ENCODE data around the gene CCDC30. TPM values are rescaled to one million over a fixed set of nuclear protein-coding genes. Genes with fewer than 3 reads are reported as not detected.

CCDC30 gene
- total RNA-seq, 1 donor from 2014 or later, result 3.2 TPM

DNA sequence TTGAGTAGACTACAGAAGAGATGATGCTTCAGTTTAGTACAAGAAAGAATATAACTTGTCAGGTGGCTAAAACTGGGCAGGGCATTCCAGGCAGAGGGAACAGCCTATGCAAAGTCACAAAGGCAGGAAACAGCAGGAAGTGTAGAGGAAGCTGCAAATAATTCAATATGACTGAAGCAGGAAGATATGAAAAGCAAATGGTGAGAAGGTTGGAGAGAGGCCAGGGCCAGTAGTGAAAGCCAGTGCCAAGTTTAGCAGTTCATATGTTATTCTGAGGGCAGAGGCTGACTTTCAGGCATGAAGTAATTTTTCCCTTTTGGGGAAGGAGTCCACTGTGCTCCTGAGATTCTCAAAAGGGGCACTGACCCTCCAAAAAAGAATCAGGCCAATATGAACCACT, 211.1 kb downstream of the CCDC30 start:
- Mint-ChIP-seq H3K27me3 (ENCODE audit: low read depth) (no peaks in the 10 kb centered on the region), H3K27ac (ENCODE audit: unreplicated experiment) (no peak overlapping the region), H3K4me1 (ENCODE audit: low read depth) (no peaks in the 10 kb centered on the region), H3K36me3 (ENCODE audit: low read depth) (peaks cover 8% of the 10 kb centered on the region), H3K9me3 (ENCODE audit: low read depth) (no peaks in the 10 kb centered on the region), H3K4me3 (ENCODE audit: unreplicated experiment) (no peak overlapping the region)
- DNase-seq (ENCODE audit: low spot score), result no peak
- TF ChIP-seq, protein P1, sequence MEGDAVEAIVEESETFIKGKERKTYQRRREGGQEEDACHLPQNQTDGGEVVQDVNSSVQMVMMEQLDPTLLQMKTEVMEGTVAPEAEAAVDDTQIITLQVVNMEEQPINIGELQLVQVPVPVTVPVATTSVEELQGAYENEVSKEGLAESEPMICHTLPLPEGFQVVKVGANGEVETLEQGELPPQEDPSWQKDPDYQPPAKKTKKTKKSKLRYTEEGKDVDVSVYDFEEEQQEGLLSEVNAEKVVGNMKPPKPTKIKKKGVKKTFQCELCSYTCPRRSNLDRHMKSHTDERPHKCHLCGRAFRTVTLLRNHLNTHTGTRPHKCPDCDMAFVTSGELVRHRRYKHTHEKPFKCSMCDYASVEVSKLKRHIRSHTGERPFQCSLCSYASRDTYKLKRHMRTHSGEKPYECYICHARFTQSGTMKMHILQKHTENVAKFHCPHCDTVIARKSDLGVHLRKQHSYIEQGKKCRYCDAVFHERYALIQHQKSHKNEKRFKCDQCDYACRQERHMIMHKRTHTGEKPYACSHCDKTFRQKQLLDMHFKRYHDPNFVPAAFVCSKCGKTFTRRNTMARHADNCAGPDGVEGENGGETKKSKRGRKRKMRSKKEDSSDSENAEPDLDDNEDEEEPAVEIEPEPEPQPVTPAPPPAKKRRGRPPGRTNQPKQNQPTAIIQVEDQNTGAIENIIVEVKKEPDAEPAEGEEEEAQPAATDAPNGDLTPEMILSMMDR (IDR thresholded peaks at IDR 0.05), result no peak

DNA sequence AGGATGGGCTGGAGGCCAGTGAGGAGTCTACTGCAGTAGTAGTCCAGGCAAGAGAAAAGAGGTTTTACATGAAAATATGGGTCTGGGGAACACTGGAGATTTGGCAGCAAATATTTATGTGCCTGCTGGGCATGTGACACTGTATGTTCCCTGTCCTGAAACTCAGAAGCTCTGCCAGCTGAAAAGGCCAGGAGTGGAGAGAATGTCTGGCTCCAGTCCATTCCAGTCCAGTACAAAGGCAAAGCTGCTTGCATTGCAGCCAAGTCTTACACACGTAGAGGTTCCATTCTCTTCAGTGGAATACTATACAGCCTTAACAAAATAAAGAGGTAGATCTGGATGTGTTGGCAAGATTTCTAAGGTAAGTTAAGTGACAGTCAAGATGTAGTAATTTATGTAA, 211.6 kb downstream of the CCDC30 start:
- Mint-ChIP-seq H3K4me3 (ENCODE audit: unreplicated experiment) (no peak overlapping the region), H3K4me1 (ENCODE audit: low read depth) (peaks cover under 1% of the 10 kb centered on the region), H3K27me3 (ENCODE audit: low read depth) (no peaks in the 10 kb centered on the region), H3K36me3 (ENCODE audit: low read depth) (peaks cover 8% of the 10 kb centered on the region), H3K9me3 (ENCODE audit: low read depth) (no peaks in the 10 kb centered on the region), H3K27ac (ENCODE audit: unreplicated experiment) (no peak overlapping the region)
- no peak for DNase-seq (ENCODE audit: low spot score)
- TF ChIP-seq, protein P1 (IDR thresholded peaks at IDR 0.05), result no peak

DNA sequence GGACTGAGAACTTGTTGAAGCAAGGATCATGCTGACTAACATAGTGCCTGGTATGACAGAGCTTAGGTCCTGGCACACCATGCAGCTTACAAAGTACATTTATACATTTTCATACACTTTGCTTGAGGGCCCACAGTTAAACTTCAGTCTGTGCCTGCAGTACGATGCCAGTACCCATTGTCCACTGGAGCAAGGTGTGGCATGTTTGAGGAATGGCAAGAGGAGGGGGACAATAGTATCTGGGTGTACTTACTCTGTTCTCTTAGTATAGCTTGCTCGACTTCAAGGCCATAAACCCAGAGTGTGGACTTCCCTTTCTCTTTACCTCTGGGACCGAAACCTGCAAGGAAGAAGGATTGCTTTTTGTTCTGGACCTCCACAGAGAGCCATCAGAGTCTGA, 212.4 kb downstream of the CCDC30 start:
- TF ChIP-seq, protein P1 (IDR thresholded peaks at IDR 0.05), result no peak
- Mint-ChIP-seq H3K27me3 (ENCODE audit: low read depth) (no peaks in the 10 kb centered on the region), H3K36me3 (ENCODE audit: low read depth) (peaks cover 8% of the 10 kb centered on the region), H3K27ac (ENCODE audit: unreplicated experiment) (no peak overlapping the region), H3K4me3 (ENCODE audit: unreplicated experiment) (no peak overlapping the region), H3K4me1 (ENCODE audit: low read depth) (peaks cover 6% of the 10 kb centered on the region), H3K9me3 (ENCODE audit: low read depth) (no peaks in the 10 kb centered on the region)
- no peak for DNase-seq (ENCODE audit: low spot score)

DNA sequence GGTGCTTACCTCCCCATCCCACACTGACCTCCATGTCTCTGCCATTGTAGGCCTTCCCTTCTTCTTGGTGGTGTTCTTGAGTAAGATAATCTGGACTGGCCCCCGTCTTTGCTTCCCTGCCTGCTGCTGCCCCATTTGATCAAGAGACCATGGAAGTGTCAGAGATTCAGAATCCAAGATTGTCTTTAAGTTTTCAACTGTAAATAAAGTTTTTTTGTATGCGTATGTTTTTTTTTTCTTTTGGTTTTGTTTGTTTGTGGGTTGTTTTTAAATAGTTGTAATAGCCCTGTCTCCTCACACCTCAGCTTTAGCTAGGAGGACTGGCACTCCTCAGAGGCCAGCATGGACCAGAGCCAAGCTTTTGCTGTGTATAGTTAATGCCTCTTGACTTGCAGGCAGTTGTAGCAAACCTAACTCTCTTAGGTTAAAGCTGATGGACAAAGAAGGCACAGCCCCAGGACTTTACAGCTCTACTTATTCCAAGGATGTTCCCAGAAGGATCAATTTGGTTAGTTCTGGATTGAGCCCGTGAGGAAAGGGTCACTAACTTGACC, 213.5 kb downstream of the CCDC30 start:
- no peak overlapping the region for H3K27ac Mint-ChIP-seq (ENCODE audit: unreplicated experiment)
- H3K4me3 Mint-ChIP-seq (ENCODE audit: unreplicated experiment), result no peak overlapping the region
- peaks cover 8% of the 10 kb centered on the region for H3K36me3 Mint-ChIP-seq (ENCODE audit: low read depth)

DNA sequence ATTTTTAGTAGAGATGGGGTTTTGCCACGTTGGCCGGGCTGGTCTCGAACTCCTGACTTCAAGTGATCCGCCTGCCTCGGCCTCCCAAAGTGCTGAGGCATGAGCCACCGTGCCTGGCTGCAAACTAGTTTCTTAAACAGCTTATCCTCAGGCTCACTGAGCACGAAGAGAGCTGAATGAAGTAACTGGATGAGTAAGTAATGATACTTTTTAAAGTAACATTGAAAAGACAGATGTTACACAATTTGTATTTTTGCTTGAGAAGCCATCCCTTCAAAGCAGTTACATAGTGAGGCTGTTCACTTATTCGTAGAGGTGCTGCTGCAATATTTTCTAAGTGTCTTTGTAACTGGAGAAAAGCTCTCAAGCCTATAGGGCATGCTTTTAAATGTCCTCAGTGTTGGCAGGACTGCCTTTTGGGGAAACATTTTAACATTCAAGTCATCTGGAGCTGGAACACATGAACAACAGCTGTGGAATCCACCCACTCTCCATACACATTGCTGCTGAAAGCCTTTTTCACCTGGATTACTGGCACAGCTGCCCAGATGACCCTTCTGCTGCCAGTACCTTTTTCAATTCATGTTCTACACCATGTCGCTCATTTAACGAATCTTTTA, 216.4 kb downstream of the CCDC30 start:
- Mint-ChIP-seq H3K9me3 (ENCODE audit: low read depth) (no peaks in the 10 kb centered on the region), H3K27me3 (ENCODE audit: low read depth) (no peaks in the 10 kb centered on the region), H3K4me3 (ENCODE audit: unreplicated experiment) (no peak overlapping the region), H3K4me1 (ENCODE audit: low read depth) (peaks cover 27% of the 10 kb centered on the region), H3K36me3 (ENCODE audit: low read depth) (peaks cover 10% of the 10 kb centered on the region), H3K27ac (ENCODE audit: unreplicated experiment) (no peak overlapping the region)
- DNase-seq (ENCODE audit: low spot score), result no peak
- TF ChIP-seq, protein P1 (IDR thresholded peaks at IDR 0.05), result no peak

More for the DNA sequence above, 213.5 kb downstream of the CCDC30 start:
- TF ChIP-seq, protein P1 (IDR thresholded peaks at IDR 0.05), result no peak
- Mint-ChIP-seq H3K4me1 (ENCODE audit: low read depth) (peaks cover 15% of the 10 kb centered on the region), H3K9me3 (ENCODE audit: low read depth) (no peaks in the 10 kb centered on the region), H3K27me3 (ENCODE audit: low read depth) (no peaks in the 10 kb centered on the region)
- DNase-seq (ENCODE audit: low spot score), result no peak

Data from chondrocyte (in vitro differentiated cells).